Occipital lobe (tissue), 2 donors: ENCODE data around the gene RIC3. TPM values are rescaled to one million over a fixed set of nuclear protein-coding genes. Genes with fewer than 3 reads are reported as not detected.
"Not testable (repeated sequence)": the region's sequence is repeated elsewhere in the genome, so short reads cannot be mapped to it uniquely, and the experiment has no call there.

ENCODE experiments used
- DNase-seq: peaks from one replicate; lab custom pipeline; 2025; lab: John Stamatoyannopoulos, UW
- total RNA-seq: library from RNA; depleted of rRNA; stranded (reverse); fragments of >200 nt; gene quantifications from one replicate; pipeline ENCODE4 v1.2.3, GENCODE V29; 2014

Gene RIC3
- total RNA-seq, 1 donor from 2014 or later = 55.7 TPM

DNA sequence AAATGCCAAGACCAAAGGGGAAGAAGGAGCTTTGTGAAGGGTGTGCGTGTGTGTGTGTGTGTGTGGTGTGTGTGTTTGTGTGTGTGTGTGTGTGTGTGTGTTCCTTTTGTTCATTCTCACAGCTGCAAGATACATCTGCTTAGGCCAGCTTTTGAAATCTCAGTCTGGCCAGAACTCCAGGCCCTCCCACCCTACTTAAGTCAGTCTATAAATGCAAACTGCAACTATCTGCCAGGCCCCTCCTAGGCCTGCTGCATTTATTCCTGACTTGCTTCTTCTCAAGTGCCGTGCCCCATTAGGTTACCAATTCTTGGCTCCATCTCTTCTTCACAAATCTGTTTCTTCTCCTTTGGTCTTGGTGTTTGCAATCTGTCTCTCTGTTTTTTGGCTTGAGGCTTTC is 21.6 kb upstream of the RIC3 start:
- no peak for DNase-seq

DNA sequence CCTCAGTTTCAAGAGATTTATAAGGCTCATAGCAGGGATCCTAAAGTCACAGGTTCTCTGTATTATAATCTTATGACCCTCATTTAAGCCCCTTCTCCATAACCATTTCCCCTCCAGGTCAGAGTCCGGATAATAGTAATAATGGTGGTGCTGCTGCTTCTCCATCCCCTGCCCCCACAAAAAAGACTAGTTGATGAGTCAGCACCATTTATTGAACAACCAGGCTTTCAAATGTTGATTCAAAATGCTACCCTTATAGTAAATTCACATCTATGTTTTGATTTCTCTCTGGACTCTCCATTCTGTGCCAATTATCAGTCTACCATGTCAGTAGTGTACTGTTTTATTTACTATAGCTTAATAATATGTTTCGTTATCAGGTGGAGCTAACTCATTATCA is 17.6 kb upstream of the RIC3 start:
- no peak for DNase-seq

DNA sequence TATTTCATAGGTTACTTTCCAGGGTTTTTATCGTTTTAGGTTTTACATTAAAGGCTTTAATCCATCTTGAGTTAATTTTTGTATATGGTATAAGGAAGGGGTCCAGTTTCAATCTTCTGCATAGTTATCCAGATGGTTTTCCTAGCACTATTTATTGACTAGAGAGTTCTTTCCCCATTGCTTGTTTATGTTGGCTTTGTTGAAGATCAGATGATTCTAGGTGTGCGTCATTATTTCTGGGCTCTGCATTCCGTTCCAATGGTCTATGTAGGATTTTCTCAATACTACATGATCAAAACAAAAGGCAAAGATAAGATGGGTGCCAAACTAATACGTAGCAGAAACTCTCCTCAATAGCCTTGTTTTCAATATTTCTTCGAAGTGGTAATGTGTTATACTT is 14.3 kb upstream of the RIC3 start:
- no peak for DNase-seq

DNA sequence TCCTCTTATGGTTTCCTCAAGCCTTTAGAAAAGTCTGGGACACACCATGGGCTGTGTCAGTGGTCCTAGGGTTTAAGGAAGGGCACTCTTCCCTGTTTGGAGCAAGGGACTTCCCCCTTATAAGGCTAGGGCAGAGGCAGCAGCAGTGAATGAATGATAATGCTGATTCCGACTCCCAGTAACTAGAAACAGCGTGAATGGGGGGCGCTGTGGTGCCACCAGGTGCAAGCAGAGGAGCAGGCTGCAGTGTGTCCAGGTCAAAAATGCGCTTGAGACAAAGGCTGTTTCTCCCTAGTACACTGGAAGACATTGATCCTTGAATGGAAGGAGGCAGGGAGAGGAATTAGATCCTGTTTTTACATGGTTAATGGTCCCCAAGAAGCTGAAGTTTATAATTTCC is 11.6 kb upstream of the RIC3 start:
- DNase-seq = no peak

DNA sequence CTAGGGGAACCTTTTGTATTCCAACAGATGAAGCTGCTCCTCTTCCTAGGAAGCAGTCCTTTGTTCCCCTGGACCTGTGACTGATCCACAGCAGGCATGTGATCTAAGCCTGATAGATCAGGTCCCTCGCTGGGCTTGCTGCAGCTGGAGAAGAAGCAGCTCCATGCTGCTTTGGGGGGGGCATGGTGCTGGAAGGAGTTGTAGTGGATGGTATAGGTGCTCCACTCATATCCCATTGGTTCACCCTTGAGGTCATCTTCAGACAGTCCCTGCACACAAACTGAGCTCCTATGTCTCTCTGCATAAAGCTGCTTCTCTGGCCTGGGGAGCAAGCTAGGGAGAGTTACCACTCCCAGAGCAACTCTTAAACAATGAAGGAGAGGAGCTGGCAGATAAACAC is 9.5 kb upstream of the RIC3 start:
- no peak for DNase-seq

DNA sequence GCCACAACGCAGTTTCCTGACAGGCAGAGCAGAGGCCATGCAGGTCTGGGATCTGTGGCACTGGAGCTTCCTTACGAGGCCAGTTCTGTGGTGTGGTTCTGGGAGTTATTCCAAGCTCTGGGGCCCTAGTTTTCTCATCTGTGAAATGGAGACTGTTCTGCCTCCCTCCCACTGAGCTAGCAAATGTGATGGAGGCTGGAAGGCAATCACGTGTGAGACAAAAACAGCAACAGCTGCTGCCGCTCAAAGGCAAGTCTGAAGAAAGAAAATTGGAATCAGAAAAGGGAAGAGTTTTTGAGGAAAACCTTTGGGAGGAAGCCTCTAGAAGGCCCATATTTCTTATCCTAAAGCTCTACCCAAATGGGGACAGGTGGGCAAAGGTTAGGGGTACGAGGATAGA is 8.3 kb upstream of the RIC3 start:
- DNase-seq = no peak

DNA sequence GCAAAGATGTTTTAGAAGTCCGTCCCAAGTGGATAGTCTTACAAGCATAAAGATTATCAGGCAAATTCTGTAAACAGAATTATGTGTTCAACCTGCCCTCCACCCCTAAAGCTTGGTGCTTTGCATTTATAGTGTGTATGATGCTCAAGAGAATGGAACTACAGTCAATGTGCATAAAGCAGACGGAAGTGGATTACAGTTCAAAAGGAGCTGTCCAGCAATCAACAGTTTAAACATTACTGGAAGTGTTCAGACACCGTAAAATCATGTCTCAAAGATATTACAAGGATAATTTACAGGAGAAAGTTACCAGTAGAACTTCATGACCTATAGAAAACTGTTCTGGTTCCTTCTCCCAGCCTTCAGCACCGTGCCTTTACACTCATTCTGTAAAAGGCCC is 1.0 kb downstream of the RIC3 start:
- DNase-seq = no peak

DNA sequence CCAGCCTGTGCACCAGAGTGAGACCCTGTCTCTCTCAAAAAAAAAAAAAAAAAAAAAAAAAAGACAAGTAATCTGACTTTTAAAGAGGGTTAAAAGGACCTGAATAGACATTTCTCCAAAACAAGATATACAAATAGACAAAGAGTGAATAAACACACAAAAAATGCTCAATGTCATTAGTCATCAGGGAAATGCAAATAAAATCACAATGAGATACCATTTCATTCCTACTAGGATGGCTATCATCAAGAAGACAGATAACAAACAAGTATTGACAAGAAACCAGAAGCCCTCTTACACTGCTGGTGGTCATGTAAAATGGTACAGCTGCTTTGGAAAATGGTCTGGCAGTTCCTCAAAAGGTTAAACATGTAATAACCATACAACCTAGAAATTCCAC is 4.1 kb downstream of the RIC3 start:
- no peak for DNase-seq

DNA sequence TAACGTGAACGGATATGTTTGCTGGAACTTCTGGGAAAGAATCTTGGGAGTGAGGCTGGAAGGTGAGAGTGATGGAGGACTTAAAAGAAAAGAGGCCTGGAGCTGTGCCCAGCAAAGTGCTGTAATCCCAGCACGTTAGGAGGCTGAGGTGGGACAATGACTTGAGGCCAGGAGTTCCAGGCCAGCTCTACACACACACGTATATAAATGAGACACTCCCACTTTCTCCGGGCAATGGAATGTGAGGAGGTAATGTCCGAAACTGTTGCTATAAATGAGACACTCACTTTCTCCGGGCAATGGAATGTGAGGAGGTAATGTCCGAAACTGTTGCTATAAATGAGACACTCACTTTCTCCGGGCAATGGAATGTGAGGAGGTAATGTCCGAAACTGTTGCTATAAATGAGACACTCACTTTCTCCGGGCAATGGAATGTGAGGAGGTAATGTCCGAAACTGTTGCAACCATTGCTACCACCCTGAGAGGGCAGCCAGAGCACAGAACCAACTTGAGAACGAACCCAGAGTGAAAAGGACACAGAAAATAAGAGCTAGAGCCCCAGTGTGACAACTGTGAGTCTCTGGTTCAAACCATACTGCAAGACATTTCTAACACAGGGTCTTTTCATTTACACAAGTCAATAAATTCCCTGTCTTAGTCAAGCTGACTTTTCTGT is 7.1 kb downstream of the RIC3 start:
- DNase-seq = not testable (repeated sequence)

DNA sequence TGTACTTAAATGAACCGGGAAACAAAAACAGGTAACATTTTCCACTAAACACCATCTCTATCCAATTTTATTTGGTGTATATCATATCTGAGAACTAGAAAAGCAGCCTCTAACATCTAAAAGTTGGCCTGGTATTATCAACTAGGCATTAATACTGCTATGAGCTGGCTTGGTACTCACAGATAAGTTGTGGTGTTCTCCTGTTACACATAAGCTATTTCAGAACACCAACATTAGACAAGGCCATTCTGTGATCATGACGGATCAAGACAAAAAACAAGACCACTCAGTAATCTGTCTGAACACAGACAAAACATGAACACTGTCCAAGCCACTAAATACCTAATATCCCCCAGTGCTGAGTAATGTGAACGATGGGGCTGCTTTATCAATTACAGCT is 11.9 kb downstream of the RIC3 start:
- DNase-seq = no peak

DNA sequence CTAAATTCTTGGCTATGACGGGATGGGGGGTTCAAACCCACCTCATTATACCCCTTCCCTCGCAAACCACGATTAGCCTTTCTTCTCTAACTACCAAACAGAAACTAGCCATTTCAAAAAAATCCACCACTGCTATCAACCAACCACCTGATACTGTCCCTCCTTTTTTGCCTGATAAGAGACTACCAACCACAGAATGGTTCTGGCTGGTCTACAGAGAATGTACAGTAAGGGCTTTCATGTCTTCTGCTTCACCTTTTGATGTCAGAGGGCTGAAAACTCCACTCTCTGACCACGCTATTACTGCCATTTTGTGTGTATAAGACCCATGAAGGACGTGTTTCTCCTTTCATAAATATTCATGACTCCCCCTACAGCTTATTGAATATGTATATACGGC is 19.1 kb downstream of the RIC3 start:
- DNase-seq = no peak

DNA sequence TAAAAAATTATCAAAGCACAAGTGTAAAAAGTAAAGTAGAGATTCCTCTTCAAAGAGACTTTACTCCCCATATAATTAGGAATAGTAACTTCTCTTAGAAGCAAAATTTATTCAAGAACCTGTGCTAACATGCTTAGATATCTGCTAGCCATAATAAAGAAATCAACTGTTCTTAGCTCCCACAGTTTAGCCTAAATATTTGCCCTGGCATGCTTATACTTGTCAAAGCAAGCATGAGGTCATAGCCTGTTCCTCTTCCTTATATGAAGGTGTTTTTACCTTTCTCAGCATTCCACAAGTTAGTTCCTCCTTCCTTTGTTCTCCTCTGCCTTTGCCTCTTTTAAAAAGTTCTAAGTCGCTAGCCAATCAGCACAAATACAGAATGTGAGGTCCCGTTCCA is 30.3 kb downstream of the RIC3 start:
- DNase-seq = no peak

DNA sequence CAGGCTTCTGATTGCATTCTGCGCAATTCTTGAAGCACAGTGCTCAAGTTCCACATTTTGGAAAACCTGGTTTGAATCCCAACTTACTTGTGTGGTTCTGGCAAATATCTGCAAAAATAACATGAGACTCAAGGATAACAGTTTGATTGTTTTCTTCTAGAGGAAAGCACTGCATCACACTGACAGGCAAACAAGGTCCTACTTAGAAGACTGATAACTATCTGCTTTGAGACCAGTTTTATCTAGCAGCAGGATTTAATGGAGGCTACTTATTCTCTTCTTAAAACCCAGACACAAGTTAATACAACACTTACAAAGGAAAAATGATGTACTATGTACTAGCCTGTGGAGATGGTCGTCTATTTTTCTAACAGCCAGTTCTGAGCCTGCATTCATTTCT is 41.4 kb downstream of the RIC3 start:
- no peak for DNase-seq

DNA sequence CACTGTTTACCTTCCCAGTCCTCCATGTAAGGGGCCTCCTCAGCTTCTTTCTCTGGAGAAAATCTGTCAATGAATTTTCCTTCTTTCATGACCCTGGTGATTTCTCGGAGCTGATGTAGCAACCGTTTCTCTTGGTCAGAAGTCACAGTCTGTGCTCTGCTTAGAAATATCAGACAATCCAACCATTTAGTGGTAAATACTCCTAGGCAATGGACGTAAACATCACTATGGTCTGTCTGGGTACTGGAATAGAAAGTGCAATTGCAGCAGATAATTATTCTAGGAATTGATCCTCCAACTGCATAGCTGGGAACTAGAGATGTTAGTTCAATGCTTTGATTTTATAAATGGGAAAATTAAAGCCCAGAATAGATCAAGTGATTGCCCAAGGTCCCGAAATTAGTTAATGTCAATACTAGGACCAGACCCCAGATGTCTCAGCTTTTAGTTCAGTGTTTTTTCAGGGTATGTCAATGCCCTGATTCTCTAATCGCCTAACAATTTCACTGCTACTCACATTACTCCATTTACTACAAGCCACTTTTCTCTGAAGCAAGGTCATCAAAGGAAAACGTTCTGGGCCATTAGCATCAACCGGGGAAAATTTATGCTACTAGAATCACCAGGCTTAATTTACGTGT is 42.1 kb downstream of the RIC3 start:
- DNase-seq = no peak

DNA sequence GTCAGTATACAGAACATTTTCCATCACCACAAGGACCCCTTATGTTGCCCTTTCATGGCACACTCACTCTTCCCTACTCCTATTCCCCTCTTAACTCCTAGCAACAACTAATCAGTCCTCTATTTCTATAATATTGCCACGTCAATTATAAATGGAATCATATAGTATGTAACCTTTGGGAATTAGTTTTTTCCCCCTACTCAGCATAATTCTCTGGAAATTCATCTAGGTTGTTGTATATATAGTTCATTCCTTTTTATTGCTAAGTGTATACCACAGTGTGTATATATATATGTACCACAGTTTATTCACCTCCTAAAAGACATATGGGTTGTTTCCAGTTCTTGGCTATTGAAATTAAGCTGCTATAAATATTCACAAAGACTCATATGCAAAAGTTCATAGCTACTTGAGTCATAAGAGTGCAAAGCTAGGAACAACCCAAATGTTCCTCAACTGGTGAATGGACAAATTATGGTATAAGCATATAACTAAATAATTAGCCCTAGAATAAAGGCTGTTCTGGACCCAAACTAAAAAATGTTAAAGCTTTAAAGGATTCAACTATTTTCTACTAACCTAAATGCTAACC is 46.6 kb downstream of the RIC3 start:
- no peak for DNase-seq

DNA sequence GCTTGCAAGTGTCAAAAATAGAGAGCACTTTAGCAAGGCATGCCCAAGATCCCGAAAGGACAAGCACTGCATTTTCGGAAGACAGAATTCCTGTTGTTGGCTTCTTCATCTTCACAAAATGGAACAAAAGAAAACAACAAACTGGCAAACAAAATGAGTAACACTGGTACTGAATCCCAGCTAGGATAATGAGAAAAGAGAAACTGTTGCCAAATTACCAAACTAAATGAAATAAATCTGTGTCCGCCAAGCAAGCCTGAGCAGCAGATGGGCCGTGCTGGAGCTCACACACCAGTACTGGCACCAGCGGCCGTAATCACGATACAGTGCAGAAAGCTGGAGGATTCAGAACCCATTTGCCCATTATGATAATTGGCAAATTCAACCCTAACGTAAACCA is 57.2 kb downstream of the RIC3 start:
- DNase-seq = no peak

DNA sequence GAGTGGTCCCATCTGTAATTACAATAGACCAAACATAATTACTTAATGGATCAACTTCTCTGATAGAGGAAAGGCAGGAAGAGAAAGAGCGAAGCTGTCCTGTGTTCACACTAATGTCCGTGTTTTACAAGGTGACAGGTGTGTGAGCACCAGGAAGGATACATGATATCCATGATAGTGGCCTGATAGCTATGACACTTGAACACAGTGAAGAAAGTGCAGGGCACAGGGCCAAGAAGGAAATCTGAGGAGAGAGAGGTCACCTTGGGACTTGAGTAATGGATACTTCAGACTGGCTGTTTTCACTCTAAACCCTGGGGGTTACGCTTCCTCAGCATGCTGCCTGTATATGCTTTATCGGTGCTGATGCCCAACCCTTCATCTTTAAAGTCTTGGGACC is 58.4 kb downstream of the RIC3 start:
- DNase-seq = no peak

DNA sequence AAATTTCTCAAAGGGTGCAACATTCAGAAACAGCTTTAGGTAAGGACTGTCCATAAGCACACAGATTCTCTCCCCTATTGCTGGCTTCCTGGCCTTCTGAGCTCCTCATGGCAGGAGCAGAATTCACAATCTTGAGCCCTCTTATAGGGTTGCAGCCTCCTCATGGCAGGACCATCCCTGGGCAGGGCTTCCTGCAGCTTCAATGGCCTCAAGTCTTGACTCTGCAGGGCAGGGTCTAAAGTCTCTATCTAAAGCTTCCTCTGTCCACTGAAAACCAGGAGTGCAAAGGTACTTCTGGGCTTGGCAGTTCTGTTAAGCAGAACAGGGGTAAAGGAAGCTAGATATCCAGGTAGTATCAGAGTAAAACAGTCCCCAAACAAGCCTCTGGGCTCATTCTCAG is 59.1 kb downstream of the RIC3 start:
- DNase-seq = no peak

DNA sequence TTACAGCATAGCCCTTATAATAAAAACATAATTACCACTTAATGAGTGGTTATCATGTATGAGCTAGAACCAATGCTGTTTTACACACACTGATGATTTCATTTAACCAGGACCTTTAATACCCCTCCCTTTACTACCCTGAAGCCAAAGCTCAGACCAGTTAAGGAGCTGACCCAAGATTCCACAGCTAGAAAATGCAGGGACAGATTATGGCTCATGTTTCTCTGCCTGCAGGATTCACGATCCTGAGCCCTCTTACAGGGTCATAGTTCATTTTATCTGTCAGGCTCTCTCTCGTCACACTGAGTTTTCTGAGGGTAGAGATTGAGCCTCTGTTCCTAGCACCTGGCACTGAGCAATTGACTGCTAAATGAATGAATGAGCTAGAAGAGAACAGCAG is 60.4 kb downstream of the RIC3 start:
- no peak for DNase-seq

DNA sequence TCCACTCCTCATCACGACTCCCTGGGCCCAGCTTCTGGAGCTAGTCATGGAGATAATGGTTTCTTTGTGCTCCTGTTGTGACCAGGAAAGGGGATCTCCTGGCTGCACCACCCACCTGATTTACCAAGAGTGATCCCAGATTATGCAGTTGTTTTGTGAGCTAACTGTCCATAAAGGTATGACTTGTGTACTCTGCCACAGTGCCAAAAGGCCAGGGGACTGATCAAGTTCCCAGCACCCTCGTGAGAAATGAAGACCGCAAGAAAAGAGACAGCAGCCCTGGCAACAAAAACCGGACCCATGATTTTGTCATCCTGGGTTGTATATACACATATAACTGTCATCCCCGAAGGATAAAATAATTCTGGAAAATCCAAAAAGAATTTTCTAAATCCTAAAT is 61.2 kb downstream of the RIC3 start:
- no peak for DNase-seq

DNA sequence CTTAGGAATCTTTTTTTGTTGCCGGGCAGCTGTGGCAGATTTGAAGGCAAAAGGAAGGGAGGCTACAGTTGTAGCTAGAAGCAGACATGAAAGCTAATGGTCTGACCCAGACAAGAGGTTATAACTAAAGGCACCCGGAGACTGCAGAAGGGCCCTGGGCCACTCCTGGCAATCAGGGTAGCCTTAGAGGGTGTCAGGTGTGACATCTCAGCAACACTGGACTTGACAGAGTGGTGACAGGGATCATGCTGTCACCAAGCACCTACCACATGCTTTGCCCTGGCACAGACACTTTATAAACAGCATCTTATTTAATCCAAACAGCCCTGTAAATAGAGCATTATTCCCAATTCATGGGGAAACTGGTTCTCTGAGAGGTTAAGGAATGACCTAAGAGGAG is 62.1 kb downstream of the RIC3 start:
- no peak for DNase-seq

DNA sequence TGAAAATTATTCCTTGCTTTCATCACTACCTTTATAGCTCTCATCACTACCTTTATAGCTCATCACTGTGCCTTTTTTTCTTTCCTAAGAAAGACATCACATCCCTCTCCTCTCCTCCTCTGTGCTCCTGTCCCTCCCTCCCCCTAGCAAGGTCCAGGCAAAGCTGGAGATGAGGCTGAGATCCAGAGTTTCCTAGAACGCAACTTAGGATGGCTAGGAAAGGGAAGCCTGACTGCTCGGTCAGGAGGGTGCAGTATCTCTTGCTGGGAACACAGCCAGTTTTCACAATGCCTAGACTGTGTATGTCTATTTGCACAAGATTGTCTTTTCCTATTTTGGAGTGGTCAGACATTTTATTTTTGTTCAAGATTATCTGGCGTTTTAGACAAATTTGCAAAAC is 63.2 kb downstream of the RIC3 start:
- DNase-seq = no peak

DNA sequence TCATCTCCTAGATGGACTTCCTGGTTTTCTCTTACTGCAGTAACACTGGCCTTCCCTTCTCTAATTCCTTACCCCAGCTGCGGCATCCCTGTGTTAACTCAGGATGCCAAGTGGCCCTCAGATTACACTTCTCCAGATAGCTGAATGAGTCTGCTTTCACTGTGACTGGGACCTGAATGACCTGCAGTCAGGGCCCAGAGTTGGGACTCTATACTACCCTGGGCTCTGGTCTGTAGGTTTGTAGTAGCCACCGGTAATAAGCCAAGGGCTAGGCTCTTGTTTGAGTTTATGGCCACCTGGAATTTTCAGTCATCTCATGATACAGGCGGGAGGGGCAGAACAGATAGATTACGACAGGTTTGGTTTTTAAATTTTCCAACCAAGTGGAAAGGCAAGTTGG is 63.7 kb downstream of the RIC3 start:
- no peak for DNase-seq
